ENCODE measurements around the gene ABCC1. TPM values are rescaled to one million over a fixed set of nuclear protein-coding genes. Genes with fewer than 3 reads are reported as not detected.
A peak's percentile ranks its signal among the peaks of the same experiment; 100 is the strongest.

The ABCC1 gene
- total and polyA plus RNA-seq, 3 donors from 2014 or later: 54.7 to 90.6 (median 88.0) TPM

GRCh38 chr16:16118337-16118736, 168.9 kb downstream of the ABCC1 start:
- 86 to 93% methylated on average over 7 of the region's 7 CpGs for WGBS, 2 donors
- no peak overlapping the region for H3K4me3 ChIP-seq
- no peak overlapping the region for H3K27ac ChIP-seq
- TF ChIP-seq, protein P1, sequence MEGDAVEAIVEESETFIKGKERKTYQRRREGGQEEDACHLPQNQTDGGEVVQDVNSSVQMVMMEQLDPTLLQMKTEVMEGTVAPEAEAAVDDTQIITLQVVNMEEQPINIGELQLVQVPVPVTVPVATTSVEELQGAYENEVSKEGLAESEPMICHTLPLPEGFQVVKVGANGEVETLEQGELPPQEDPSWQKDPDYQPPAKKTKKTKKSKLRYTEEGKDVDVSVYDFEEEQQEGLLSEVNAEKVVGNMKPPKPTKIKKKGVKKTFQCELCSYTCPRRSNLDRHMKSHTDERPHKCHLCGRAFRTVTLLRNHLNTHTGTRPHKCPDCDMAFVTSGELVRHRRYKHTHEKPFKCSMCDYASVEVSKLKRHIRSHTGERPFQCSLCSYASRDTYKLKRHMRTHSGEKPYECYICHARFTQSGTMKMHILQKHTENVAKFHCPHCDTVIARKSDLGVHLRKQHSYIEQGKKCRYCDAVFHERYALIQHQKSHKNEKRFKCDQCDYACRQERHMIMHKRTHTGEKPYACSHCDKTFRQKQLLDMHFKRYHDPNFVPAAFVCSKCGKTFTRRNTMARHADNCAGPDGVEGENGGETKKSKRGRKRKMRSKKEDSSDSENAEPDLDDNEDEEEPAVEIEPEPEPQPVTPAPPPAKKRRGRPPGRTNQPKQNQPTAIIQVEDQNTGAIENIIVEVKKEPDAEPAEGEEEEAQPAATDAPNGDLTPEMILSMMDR (IDR thresholded peaks at IDR 0.05): no peak
- TF ChIP-seq POLR2A (IDR thresholded peaks at IDR 0.05): no peak
- no peaks in the 10 kb centered on the region for H3K36me3 ChIP-seq (ENCODE audit: low read depth, missing control alignments)
- DNase-seq: no peak
- intact Hi-C loops (cut with DNase I; ENCODE audit: low total_unique reads): no loop called here
- H3K4me1 ChIP-seq: peaks cover 4% of the 10 kb centered on the region
- no peaks in the 10 kb centered on the region for H3K9me3 ChIP-seq
- H3K27me3 ChIP-seq: no peaks in the 10 kb centered on the region

DNA sequence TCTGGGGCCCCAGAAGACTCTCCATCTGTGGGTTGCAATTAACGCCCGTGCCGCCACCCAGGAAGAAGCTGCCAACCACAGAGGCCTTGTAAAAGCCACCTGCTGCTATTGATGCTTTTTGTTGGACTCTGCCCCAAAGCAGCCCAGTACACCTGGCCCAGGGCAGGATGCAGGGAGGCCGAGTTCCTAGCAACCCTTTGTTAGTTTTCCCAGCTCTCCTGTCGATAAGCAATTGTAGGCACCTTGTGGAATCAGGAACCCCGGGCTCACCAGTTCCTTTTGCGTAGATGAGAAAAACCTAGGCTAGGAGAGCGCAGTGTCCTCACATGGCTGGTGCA, 170.6 kb downstream of the ABCC1 start:
- Histone ChIP-seq H3K27ac (peak overlapping the region in 1 of 2 donors; percentile 41), H3K4me3 (no peak overlapping the region)
- WGBS, 2 donors: 69 to 83% methylated on average over 8 of the region's 8 CpGs

DNA sequence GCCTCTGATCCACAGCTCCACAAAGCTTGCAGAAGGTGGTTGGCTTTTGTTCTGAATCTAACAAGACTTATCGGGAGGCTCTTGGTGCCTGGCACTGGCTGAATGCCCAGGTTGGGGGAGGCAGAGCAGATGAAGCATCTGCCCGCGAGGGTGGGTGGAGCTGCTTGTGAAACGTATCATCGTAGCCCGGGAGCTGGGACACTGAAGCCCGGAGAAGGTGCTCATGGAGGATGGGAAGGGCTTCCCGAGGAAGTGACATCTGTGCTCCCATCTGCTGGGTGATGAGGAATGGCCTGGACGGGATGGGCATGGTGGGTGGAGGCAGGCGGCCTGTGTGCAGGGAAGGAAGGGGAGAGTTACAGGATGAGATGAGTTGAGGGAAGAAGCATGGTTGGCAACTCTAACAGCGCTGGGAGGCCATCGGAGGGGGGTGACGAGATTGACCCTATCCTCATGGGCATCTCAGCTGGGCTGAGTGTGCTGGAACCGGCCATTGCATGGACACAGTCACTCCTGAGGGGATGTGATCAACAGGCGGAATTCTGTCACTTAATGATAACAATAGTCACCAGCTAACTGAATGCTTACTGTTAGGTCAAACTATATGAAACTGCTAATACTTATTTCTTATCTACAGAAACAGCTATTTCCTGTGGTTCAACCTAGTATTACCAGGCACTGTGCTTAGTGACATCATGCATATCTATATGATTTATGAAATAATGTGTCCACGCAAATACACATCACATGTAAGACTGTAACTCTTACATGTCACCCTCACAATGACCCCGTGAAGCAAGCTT, 171.2 kb downstream of the ABCC1 start:
- Histone ChIP-seq H3K9me3 (no peaks in the 10 kb centered on the region), H3K4me1 (peaks cover 4% of the 10 kb centered on the region), H3K4me3 (no peak overlapping the region), H3K27ac (no peak overlapping the region), H3K27me3 (no peaks in the 10 kb centered on the region), H3K36me3 (ENCODE audit: low read depth, missing control alignments) (no peaks in the 10 kb centered on the region)
- 68 to 81% methylated on average over 17 of the region's 17 CpGs for WGBS, 2 donors
- intact Hi-C loops (cut with DNase I; ENCODE audit: low total_unique reads): no loop called here
- no peak for TF ChIP-seq POLR2A (IDR thresholded peaks at IDR 0.05)
- TF ChIP-seq, protein P1 (IDR thresholded peaks at IDR 0.05): no peak
- peak; percentile 93 for DNase-seq

More for the DNA sequence above, 170.6 kb downstream of the ABCC1 start:
- no peak for TF ChIP-seq POLR2A (IDR thresholded peaks at IDR 0.05)
- TF ChIP-seq, protein P1 (IDR thresholded peaks at IDR 0.05): no peak
- DNase-seq: no peak
- Histone ChIP-seq H3K9me3 (no peaks in the 10 kb centered on the region), H3K36me3 (ENCODE audit: low read depth, missing control alignments) (no peaks in the 10 kb centered on the region), H3K4me1 (peaks cover 4% of the 10 kb centered on the region), H3K27me3 (no peaks in the 10 kb centered on the region)
- intact Hi-C loops (cut with DNase I; ENCODE audit: low total_unique reads): no loop called here

- Histone ChIP-seq H3K4me3 (no peak overlapping the region), H3K27me3 (no peaks in the 10 kb centered on the region), H3K4me1 (peaks cover 4% of the 10 kb centered on the region), H3K9me3 (no peaks in the 10 kb centered on the region), H3K36me3 (ENCODE audit: low read depth, missing control alignments) (no peaks in the 10 kb centered on the region), H3K27ac (no peak overlapping the region)
- no peak for TF ChIP-seq POLR2A (IDR thresholded peaks at IDR 0.05)
- TF ChIP-seq, protein P1 (IDR thresholded peaks at IDR 0.05): no peak
- WGBS, 2 donors: 88 to 91% methylated on average over 6 of the region's 6 CpGs
- intact Hi-C loops (cut with DNase I; ENCODE audit: low total_unique reads): no loop called here
- no peak for DNase-seq
These were observed 171.8 kb downstream of the ABCC1 start for GRCh38 chr16:16121185-16121727.
